Measurements from ENCODE around the gene MEIOB.

MEIOB gene

DNA sequence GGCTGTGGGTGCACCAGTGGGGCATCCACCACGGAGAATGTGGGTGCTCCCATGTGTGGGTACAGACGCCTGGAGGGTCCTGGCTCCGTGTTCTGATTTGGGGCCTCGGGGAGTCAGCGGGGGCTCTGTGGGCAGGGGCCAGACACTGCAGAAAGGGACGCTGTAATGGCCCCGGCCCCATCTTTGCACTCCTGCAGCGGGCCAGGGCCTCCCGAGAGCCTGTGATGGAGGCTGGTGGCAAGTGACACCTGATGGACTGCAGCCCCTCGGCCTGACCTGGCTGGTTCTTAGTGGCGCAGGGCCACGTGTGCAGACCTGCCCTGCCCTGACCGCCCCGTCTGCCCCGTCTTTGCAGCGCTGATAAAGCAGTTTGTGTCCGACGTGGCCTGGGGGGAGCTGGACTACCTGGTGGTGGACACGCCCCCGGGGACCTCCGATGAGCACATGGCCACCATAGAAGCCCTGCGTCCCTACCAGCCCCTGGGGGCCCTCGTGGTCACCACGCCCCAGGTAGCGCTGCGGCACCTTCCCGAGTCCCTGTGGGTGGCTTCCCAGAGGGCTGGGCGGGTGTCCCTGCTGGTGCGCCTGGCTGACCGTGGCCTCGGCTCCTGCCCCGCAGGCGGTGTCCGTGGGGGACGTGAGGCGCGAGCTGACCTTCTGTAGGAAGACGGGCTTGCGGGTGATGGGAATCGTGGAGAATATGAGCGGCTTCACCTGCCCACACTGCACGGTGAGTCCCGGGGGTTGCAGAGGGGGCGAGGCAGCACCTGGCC is 84.5 kb downstream of the MEIOB start:
- DNase-seq (ENCODE audit: low spot score): no peak

- no peak for DNase-seq (ENCODE audit: low spot score)
Measured at GRCh38 chr16:1787056-1787321, 85.0 kb downstream of the MEIOB start.

DNA sequence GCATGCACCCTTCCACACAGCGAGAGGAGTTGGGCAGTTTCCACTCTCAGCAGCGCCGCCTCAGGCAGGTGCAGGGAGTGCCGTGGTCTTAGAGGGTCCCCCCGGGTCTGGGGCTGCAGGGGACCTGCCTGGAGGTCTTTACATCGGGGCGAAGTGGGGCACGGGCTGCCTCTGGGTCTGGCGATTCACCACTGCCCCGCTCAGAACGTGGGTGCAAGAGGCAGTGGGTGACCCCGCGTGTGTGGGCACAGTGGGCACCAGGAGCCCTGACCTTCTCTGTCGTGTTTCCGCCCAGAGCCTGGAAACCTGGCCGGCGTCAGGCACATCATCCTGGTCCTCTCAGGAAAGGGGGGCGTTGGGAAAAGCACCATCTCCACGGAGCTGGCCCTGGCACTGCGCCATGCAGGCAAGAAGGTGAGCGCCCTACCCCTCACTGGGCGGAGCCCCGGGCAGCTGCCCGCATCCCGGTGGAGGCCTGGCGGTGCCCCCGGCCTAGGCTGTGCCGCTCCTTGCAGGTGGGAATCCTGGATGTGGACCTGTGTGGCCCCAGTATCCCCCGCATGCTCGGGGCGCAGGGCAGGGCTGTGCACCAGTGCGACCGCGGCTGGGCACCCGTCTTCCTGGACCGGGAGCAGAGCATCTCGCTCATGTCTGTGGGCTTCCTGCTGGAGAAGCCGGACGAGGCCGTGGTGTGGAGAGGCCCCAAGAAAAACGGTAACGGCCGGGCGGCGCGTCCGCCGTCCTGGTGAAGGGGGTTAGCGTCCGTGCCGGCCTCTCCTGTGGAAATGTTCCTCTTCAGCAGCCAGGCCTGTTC is 85.5 kb downstream of the MEIOB start:
- DNase-seq (ENCODE audit: low spot score): no peak

DNA sequence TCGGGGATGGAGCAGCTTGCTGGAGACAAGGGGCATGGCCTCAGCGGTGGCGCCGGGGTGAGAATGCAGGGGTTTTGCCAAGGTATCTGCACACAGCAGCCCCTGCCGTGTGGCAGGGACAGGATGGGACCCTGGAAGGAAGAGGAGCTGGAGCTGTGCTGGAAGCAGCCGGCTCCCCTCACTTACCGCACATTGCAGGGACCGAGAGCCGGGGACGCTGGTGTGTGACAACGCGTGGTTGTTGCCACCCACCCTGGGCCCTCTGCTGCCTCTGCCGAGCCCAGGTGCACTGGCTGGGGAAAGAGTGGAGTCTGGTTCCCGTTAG is 86.2 kb downstream of the MEIOB start:
- no peak for DNase-seq (ENCODE audit: low spot score)

DNA sequence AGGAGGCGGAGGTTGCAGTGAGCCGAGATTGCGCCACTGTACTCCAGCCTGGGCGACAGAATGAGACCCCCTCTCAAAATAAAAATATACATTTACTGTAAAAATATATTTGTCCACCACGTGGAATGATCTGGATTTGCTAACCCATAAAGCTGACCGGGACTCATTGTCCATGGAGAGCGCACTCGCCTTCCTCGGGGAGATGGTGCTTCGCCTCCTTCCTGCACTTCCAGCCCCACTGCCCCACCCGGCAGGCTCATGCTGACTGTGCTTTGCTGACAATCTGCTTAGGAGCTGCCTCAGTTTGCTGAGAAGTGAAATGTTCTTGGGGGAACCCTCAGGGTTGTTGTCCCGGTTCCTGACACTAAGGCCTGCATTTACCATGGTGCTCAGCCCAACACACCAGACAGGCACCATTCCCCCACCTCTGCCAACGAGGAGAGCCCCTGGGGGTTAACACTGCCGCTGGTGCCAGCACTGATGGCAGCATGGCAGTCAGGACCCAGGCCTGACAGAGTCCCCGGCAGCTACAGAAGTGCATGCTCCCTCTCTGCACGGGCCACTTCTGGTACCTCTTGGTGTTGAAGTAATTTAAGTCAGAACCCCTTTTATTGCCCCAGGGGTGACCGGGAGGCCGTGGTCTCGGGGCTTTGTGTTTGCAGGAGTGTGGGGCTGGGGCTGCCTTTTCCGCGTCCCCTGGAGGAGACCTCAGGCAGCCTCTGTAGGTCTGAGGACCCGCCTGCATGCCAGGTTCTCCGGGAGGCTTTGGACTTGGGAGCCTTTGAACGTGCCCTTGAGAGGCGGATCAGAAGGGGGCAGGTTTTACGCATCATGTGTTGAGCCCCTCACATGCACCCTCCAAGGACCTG is 86.8 kb downstream of the MEIOB start:
- no peak for DNase-seq (ENCODE audit: low spot score)

Data from GM03348 (cell line).